ENCODE measurements around the gene MPZL3.

Gene MPZL3

DNA sequence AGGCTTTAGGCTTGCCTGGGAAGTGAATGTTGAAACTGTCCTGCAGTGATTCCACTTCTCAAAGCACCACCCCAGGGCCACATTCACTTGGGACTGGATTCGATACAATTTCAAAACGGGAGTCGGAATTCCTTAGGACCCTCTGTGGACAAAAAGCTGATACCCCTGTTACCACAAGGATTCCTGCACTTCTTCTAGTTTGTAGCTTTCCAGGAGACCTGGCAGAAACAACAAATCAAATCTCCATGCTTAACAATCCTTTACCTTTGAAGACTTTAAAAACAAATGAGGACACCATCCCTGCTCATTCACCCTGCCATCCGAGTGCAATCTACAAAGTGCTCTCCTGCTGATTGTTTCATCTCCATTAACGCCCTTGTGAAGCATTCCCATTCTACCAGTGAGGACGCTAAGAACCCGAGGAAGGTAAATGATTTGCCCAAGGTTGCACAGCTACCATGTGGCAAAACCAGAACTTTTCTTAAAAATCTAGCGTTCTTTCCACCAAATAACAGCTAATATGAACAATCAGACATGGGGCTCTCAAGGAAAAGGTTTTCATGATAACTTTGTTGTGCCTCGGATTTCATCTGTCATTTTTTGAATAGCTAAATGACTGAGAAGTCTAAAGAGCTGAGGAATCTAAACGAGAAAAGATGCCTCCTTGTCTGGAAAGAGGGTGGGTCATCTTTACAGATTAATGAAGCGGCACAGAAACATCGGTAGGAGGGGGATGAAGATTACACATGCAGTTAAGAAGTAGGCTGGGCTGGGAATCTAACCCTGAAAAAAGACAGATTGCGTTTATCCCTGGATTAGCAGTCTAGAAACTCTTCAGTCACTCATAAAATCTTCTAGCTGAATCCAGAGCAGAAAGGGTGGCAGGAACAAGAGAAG lies 12.7 kb upstream of the MPZL3 start:
- no peak for DNase-seq (ENCODE audit: low read depth in 1 of 2, low spot score in 1 of 2)

DNA sequence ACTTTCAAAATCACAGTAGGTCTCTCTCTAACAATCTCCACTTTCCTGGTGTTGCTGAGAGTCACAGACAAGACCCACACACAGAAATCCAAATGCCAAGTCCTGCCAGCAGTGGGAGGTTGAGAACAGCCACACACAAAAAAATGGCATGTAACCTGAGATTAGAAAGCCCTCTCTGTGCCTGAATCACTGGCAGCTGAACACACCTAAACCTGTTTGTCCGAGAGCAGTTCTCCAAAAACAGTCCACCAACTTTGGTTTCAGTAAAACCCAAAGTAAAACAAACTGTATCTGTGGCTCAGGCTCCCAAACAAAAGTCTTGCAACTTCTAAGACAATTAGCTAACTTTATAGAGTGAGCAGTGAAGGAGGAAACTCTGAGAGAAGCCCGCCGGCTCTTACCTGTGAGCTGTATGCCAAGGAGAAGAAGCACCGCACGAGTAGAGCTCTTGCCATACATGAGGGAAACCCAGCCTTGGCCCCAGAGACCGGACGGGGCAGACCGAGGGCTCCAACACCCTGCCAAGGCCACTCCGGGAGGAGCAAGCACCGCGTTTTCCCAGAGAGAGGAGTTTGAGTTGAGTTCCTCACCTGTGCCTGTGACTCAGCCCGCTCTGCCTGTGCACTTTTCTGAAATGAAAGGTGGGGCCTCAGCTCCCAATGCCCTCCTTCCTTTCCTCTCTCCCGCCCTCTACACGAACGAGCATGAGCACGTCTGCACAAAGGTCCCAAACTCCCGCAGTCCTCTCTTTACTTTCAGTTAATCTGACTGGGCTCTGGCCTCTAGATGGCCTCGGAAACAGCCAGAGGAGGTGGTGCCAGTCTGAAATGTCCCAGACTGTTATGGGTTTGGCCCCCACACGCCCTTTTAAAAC lies 11.8 kb upstream of the MPZL3 start, which contains the start of gene MPZL2:
Gene MPZL2, minus strand, starts transcription at position 603 of the 874 bp plus-strand sequence. Its CDS starts 144 bp downstream, at position 459.
- no peak for DNase-seq (ENCODE audit: low read depth in 1 of 2, low spot score in 1 of 2)

DNA sequence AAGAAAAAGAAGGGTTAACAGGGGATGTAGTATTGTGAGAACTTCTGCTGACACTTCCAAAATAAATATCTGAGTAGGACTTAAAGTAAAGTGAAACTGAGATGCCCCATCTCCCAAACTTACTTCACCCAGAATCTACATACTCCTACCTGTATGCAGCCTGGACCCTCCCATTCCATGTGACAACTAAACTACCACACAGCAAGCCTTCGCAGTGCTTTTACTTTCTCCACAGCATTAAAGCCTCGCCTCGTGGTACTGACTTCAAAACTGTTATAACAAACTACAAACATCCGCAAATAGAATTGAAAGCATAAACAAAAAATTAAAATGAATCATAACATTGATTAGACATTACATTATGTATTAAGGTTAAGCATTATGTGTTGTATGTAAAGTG lies 10.9 kb upstream of the MPZL3 start:
- no peak for DNase-seq (ENCODE audit: low read depth in 1 of 2, low spot score in 1 of 2)

DNA sequence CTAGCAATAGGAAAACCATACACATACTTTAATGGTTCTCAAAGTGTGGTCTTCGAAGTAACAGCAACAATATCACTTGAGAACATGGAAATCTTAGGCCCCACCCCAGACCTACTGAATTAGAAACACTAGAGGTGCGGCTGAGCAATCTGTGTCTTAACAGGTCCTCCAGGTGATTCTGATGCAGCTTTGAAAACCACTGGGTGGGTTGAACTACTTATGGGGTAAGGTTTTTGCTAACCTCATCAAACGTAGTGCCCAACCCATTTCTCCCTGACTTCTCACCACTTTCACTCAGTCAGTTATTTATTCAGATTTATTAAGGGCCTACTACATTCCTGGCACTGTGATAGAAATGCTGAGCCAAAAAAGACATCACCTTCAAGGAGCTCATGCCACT lies 8.2 kb upstream of the MPZL3 start:
- no peak for DNase-seq (ENCODE audit: low read depth in 1 of 2, low spot score in 1 of 2)

DNA sequence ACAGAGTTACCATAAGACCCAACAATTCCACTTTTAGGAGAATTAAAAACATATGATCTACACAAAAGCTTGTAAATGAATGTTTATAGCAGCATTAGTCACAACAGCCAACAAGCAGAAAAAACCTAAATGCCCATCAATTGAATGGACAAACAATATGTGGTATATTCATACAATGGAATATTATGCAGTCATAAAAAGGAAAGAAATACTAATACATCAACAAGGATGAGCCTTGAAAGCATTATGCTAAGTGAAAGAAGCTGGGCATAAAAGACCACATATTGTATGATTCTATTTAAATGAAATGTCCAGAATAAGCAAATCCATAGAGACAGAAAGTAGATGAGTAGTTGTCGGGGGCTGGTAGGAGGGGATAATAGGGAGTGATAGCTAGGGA lies 7.0 kb upstream of the MPZL3 start:
- DNase-seq (ENCODE audit: low read depth in 1 of 2, low spot score in 1 of 2) = no peak

DNA sequence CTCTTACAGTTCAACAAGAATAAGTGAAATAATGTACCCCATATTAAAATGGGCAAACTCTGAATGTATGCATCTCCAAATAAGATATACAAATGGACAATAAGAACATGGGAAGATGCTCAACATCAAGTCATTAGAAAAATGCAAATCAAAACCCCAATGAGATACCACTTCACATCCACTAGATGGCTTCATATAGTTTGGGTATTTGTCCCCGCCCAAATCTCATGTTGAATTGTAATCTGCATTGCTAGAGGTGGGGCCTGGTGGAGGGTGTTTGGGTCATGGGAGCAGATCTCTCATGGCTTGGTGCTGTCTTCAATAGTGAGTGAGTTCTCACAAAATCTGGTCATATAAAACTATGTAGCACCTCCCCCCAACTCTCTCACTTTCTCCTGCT lies 6.2 kb upstream of the MPZL3 start:
- no peak for DNase-seq (ENCODE audit: low read depth in 1 of 2, low spot score in 1 of 2)

DNA sequence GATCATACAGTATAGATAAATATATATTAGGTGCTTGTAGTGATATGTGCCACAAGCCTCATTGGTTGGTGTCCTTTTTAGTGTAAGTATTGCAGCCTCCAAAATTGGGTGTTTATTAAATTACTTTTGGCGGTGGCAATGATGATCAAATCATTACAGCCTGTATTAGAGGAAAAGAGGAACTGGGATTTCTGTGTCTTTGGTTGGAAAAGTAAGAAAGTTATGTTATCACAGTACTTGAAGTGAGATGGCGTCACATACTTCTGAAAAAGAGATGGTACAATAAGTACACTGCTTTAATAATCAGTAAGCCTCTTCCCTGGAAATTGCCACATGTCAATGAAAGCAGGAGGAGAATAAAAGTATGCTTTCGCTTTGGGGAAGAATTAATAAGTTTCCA lies 523 bp upstream of the MPZL3 start:
- no peak for DNase-seq (ENCODE audit: low read depth in 1 of 2, low spot score in 1 of 2)

DNA sequence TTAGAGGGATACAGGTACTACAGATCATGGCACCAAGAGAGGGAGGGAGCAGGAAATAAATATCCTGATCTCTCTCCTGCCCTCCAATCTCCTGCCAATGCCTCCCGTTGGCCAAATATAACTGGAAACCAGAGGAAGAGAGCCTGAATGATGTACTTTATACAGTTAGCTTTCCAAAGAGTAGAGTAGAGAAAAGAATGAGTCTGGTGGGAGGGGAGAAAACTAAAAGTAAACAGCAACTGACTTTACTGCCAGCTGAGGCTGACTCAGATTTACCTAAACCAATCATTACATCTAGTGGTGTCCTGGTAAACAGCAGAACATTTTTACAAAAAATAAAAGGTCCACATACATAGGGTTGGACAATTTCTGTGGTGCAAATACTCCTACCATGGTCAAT lies 5.1 kb downstream of the MPZL3 start:
- DNase-seq (ENCODE audit: low read depth in 1 of 2, low spot score in 1 of 2) = no peak

DNA sequence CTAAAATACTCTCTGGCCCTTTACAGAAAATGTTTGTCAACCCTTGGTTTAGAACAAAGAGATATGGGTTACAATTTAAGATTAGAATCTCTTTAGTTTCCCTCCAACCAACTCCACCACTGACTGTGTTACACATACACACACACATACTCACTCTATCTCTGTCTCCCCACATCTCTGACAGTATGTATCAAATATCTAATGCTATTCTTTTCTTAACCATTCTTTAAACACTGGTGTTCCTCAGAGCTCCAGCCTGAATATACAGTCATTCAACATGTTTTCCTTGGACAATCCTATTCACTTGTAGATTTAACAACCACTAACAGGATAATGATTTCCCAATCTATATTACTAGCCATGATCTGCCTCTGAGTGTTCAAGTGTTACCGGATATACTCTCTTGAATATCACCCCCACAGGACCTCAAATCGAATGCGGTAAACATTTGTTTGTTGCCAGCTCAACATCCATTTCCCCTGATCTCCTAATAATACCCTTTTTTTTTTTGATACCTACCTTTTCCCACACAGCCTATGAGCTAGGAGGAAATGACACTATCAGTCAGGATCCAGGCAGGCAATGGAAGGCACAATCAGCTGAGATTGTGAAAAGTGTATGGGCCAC lies 6.1 kb downstream of the MPZL3 start:
- DNase-seq (ENCODE audit: low read depth in 1 of 2, low spot score in 1 of 2) = no peak

DNA sequence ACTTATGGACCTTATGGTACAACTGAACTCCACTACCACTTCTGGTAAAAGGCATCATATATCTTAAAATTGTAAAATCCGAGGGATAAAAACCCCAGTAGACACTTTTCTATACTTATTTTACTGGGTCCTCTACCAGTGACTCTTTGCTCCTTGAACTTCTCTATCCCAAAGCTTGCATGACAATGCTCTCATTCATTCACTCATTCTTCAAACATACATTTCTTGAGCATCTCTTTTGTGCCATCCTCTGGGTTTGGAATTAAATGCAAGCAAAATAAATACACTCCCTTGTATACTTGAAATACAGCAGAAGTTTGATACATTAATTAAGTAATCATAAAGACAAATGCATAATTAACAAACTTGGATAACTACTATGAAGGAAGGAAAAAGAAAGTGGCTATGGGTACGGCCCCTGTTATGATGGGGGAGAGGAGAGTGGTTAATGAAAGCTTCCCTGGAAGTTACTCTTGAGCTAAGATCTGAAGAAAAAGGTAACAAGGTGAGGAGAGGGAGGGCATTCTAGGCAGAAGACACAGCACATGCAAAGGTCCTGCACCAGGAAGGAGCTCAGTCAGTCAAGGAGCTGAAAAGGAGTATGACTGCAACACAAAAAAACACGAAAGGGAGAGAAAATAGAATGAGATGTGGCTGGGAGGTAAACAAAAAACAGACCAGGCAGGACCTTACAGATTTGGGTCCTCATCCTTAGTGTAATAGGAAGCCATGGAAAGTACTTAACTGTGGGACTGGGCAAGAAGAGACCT lies 8.0 kb downstream of the MPZL3 start:
- no peak for DNase-seq (ENCODE audit: low read depth in 1 of 2, low spot score in 1 of 2)

DNA sequence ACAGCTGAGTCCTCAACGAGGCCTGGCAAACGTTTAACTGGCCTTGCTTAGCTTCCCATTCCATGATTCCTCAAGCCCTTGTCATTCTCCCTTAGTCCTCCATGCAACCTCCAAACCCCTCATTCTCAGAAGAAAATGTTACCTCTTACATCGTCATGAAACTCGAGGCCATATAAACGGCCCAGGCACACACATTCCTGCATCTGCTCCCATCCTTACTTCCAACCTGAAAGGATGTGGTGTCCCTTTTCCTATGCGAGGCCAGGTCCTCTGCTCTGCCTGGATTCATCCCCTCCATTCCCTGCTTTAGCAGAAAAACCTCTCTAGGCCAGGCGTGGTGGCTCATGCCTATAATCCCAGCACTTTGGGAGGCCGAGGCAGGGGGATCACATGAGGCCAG lies 9.0 kb downstream of the MPZL3 start:
- no peak for DNase-seq (ENCODE audit: low read depth in 1 of 2, low spot score in 1 of 2)

DNA sequence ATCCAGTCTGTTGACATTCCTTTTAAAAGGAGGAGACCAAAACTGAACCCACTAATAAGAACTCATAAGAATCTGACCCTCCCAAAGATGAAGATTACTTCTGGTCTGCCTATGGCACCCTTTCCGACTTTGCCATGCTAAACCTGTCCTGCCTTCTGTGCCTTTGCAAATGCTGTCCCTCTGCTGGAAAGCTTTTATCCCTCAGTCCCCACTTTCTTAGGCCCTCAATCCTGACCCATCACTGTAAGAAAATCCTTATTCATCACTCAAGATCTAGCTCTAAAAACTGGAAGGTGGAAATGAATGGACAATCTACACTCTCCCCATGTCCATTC lies 10.4 kb downstream of the MPZL3 start:
- DNase-seq (ENCODE audit: low read depth in 1 of 2, low spot score in 1 of 2) = no peak

DNA sequence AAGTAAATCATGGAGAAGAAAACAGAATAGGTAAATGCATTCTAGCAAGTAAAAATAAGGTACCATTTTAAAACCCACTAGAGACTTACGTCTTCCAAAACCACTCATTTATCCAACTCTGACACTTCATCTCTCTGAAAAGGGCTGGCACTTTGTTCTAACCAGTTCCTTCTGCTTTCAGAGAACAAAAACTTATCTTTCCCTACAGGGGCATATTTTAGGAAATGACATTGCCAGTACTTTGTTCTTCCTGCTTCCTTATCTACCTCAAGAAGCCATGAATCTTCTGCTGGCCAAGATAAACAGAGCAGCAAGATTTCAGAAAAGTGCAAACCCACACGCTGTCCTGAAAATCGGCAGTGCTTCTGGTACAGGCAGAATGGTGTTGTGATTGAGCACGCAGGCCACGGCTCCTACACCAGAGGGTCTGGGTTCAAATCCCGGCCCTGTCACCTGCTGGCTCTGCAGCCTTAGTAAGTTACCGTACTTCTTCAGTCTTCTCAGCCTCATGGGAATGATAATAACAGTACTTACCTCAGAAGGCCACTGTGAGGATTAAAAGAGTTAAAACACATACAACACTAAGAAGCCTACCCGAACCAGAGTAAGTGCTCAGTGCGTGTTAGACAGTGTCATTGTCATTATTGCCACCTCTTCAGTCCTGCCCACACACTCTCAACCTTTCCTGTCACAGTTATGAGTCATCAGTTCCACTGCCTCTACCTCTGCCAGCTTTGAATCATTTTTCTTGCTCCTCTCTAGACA lies 11.0 kb downstream of the MPZL3 start:
- DNase-seq (ENCODE audit: low read depth in 1 of 2, low spot score in 1 of 2) = peak in 1 of 2 donors; percentile 56

DNA sequence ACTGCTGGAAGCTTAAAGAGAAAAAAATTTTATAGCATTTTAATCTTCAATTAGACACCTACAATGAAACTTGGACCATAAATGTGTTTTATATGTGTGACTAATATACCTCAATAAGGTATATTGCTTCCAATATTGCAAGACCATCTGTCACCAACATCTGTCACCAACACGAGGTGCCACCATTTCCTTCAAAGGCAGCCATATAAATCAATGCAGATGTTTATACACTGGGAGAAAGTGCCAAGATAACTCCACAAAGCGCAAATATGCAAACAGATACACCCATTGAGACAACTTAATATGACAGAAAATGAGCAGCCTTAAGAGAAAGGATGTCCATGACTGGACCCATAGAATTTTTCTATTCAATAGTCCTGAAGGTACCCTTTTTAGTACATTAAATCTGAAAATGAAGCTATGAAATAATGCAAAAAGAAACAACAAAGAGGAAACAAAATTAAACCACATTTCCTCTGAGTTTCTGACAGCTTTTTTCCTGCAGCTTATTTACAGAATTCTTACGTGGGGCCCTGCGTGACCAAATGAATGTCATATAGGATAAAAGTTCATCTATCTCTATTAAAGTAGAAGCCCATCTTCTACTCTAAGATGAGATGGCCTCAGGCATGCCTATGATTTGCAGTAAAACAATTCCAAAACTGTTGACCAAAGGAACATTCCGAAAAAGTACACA lies 12.5 kb downstream of the MPZL3 start:
- no peak for DNase-seq (ENCODE audit: low read depth in 1 of 2, low spot score in 1 of 2)

DNA sequence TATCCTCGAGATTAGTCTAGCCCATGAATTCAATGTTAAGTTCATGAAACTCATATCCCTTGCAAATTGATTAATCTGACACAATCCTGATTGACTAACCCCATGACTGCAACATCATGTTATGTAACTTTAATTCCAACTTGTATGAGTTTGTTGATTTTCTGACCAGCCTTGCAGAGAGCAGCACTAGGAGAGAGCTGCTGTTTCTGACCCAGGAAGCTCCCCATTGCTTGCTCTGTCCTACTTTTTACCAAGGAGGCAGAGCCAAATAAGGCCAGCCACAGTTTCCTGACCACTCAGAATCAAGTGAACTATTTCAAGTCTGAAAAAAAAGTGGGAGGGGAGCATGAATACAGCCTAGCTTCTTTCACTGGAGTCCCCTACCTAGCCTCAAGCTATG lies 13.2 kb downstream of the MPZL3 start:
- no peak for DNase-seq (ENCODE audit: low read depth in 1 of 2, low spot score in 1 of 2)

DNA sequence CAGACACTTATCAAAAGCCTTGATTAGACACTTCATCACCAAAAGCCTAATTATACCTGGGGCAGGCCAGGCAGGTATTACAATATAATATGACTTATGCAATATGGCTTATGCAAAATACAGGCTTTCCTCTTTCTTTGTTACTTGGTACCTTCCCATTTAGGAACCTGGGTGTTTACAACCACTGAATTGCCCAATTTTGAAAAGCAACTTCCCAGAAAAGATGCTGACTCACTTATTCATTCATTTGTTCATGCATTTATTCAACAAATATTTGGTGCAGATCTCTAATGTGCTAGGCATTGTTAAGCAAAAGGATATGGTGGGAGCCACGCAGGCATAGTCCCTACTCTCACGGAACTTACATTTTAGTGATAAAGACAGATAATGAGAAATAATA lies 13.7 kb downstream of the MPZL3 start:
- no peak for DNase-seq (ENCODE audit: low read depth in 1 of 2, low spot score in 1 of 2)

DNA sequence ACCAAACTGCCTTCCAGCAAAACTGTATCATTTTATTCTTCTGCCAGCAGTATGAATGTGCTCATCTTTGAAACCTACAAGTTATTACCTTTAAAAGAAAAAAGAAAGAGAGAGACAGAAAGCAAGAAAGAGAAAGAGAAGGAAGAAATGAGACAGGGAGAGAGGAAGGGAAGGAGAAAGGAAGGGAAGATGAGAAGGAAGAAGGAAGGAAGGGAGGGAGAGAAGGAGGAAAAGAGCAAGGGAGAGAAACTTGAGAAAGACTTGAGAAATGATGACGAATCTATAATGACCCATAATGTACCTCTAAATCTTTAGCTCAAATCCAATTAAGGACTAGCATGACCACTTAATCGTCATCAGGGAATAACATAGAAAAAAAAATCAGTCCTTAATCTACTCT lies 16.0 kb downstream of the MPZL3 start:
- DNase-seq (ENCODE audit: low read depth in 1 of 2, low spot score in 1 of 2) = no peak

DNA sequence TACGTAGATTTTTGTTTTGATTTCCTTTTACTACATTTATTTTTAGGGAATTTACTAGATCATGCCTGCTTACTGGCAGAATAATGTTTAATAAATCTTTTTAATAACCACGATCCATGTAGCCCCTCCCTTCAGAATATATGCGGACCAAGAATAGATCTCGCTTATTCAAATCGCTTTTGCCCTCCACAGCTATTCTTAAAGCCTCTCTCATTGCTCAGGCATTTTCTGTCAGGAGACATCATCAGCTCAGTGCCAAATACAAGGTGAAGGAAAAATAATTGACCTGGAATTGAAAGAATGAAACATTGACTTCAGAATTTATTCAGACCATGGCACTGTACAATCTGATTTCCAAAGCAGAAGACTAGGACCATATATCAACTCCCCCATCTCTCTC lies 17.3 kb downstream of the MPZL3 start:
- no peak for DNase-seq (ENCODE audit: low read depth in 1 of 2, low spot score in 1 of 2)

DNA sequence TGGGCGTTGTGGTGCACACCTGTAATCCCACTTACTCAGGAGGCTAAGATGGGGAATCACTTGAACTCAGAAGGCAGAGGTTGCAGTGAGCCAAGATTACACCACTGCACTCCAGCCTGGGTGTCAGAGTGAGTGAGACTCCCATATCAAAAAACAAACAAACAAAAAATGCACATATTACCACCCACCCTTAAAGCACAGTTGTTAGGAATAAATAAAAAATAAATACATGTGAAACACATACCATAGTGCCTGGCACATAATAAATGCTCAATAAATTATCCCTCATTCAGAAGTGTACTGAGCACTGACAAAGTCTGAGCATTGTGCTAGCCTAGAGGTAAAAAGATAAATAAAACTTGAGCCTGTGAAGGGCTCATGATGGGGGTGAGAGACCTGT lies 18.3 kb downstream of the MPZL3 start:
- no peak for DNase-seq (ENCODE audit: low read depth in 1 of 2, low spot score in 1 of 2)

DNA sequence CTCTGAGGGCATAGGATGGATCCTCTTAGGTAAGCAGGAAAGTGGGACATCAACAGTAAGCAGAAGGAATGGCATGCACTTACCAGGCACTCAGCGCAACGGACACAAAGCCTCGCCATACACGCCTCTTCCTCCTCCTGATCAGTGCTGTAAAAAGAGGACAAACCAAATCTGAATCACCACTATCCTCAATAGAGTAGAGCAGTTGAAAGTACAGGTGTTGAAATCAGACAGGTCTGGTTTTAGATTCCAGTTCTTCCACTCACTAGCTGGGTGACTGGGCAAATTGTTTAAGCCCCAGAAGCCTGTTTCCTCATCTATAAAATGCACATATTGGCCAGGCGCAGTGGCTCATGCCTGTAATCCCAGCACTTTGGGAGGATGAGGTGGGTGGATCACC lies 18.8 kb downstream of the MPZL3 start:
- DNase-seq (ENCODE audit: low read depth in 1 of 2, low spot score in 1 of 2) = no peak
